HG03521 (cell line): ENCODE measurements around the gene SRP54.
"Not testable (repeated sequence)": the region's sequence is repeated elsewhere in the genome, so short reads cannot be mapped to it uniquely, and the experiment has no call there.

Source experiments
- ATAC-seq: cut with Tn5 transposase; IDR thresholded peaks from one replicate; pipeline ENCODE4 v1.9.1; 2021; ENCODE audit warnings: mild to moderate bottlenecking, moderate library complexity; ENCODE audit not compliant: unreplicated experiment

Gene SRP54

DNA sequence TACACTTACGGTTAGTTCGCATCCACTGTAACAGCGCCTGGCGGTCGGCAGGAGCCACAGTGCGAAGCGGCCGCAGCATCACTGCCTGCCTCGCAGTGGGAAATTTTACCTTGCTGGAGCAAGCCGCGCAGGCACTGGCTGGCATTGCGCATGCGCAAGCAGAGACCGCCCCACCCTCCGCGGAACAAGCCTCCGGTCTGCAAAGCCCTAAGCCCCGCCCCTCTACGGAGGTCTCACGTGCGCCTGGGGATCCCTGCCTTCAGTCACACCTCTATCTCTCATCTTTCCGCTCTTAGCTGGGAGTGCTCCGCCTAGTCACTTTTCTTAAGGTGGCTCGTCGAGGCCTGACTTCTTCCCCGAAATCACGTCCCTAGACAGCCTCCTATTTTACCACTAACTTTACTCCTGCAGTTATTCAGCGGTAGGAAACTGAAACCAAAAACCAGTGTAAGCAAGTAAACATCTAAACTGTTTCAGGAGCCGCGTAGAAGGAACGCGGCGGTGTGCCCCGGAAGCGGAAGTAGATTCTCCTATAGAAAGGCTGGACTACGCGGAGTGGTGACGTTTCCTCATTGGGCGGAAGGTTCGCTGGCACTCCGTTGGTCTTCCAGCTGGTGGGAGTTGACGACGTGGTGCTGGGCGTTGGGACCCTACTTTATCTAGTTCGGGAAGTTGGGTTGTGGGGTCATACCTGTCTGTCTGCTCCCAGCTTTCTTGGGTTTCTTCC, at the start of gene SRP54:
Gene SRP54 (plus strand): TSS at position 572 of the 727 bp plus-strand sequence. CDS start 13,718 bp downstream, outside the sequence.
- peak; percentile 77 for ATAC-seq

DNA sequence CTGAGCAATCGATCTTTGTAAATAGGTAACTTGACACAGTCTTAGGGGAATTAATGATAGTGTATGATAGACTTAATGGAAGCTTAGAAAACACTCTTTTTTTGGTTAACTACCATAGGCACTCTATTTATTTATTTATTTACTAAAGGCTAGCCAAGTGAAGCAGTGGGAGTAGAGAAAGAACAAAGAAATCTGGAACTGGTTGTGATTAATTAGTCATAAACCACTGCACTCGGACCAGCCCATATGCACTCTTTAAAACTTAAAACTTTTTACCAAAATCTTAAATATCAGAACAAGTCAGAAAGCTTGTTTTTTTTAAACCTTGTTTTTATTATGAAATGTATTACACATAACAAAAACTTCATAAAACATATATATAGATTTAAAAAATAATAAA, 49.5 kb upstream of the SRP54 start:
- ATAC-seq = no peak

DNA sequence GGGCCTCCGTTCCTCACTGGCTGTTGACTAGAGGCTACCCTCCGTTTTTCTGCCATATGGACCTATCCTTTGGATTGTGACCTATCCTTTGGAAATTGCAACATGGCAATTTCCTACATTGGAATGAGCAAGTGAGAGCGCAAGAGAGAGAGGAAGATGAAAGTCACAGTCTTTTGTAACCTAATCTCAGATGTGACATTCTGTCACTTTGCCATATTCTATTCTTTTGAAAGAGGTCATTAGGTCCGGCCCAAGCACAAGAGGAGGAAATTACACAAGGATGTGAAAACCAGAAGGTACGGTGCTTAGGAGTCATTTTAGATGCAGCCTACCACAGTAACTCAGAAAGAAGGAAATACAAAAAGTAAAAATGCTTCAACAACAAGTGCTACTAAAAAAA, 47.3 kb upstream of the SRP54 start:
- no peak for ATAC-seq

DNA sequence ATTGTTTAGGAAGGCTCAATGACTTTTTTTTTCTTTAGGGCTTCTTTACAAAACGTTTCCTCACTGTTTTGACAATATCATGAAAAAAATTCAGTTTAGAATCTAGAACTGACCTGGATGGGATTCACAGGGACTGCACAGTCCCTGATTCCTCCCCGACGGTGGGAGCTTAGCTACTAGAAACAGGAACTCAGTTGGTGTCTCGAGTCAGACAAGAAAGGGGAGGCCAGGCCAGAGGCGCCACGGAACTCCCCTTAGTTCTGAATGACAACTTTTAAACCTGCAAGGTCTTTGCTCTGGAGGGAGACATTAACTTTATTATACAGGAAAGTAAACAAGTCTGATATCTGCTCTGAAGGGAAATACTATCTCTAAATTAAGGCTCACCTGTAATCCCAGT, 45.4 kb upstream of the SRP54 start:
- no peak for ATAC-seq

DNA sequence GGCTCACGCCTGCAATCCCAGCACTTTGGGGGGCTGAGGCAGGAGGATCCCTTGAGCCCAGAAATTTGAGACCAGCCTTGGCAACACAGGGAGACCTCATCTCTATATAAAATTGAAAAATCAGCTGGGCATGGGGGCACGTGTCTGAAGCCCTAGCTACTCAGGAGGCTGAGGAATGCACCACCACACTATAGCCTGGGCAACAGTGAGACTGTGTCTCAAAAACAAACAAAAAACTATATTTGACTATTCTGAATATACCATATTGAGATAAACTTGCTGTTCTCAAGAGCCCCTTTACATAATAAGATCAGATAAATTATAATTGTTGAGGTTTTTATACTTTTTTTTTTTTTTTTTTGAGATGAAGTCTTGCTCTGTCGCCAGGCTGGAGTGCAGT, 44.9 kb upstream of the SRP54 start:
- no peak for ATAC-seq

DNA sequence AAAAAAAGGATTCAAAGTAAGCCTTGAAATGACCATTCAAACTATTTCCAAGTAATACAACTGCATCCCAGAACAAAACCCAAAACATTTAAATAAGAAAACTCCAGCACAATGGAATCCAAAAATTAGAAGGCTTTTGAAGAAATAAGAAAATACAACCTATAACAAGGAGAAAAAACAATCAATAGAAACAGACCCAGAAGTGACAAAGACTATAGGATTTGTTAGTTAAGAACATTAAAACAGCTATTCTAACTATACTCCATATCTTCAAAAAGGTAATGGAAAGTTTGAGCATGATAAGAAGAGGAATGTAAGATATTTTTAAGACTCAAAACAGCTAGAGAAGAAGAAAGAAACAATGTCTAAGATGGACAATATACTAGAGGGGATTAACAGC, 39.3 kb upstream of the SRP54 start:
- ATAC-seq = no peak

DNA sequence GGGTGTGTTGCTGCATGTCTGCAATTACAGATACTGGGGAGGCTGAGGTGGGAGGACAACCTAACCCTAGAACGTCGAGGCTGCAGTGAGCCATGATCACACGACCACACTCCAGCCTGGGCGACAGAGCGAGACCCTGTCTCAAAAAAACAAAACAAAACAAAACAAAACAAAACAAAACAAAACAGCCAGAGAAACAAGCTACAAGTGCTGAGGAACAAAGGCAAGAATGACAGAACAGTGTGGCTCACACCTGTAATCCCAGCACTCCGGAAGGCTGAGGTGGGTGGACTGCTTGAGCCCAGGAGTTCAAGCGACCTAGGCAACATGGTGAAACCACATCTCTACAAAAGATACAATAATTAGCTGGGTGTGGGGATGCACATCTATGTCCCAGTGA, 38.0 kb upstream of the SRP54 start:
- no peak for ATAC-seq

DNA sequence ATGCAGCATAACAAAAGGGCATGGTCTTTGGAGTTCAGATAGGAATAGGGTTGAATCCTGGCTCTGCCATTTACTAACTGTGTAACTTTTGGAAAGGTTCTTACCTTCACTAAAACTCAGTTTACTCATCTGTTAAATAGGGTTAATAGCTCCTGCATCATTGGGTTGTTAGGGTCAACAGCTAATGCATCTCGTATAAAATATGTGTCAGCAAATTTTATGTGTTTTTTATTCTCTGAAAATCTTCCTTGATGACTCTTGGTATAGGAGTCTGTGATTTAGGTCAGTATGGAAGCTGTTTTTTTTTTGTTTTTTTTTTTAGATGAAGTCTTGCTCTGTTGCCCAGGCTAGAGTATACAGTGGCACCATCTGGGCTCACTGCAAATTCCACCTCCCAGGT, 36.1 kb upstream of the SRP54 start:
- ATAC-seq = no peak

DNA sequence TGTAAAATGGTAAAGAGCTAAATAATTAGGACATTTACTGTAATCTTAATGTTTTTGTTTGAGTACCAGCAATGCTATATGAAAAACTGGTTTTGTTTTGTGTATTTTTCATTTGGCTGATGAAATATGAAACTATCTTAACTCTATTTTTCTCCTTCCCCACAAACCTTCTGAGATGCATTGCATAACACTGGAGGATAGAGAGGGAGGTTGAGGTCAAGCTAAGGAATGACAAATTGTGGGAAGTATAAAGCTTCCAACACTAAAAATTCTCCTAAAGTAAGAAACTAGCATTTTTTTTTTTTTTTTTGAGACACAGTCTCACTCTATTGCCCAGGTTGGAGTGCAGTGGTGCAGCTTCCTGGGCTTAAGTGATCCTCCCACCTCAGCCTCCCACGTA, 31.5 kb upstream of the SRP54 start:
- ATAC-seq = no peak

DNA sequence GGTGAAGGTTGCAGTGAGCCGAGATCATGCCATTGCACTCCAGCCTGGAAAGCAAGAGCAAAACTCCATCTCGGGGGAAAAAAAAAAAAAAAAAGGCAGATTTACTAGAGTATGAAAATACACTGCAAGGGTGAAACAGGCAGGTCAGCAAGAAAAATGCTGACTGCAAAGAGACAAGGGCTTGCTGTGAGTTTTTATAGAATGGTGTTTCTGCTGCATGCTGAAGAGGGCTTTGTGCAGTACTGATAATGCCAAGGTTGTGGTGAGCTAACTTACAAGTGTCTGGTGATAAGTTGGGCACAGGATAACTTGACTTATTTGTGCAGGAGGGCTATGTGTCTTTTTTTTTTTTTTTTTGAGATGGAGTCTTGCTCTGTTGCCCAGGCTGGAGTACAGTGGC, 25.9 kb upstream of the SRP54 start:
- ATAC-seq = no peak

DNA sequence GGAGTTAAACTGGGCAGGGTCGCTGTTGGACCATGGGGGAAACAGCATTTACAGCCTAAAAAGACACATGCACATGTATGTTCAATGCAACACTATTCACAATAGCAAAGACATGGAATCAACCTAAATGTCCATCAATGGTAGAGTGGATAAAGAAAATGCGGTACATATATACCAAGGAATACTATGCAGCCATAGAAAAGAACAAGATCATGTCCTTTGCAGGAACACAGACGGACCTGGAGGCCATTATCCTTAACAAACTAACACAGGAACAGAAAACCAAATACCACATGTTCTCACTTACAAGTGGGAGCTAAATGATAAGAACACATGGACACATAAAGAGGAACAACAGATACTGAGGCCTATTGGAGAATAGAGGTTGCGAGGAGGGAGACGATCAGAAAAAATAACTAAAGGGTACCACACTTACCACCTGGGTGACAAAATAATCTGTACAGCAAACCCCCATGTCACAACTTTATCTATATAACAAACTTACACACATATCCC, 25.0 kb upstream of the SRP54 start:
- no peak for ATAC-seq

DNA sequence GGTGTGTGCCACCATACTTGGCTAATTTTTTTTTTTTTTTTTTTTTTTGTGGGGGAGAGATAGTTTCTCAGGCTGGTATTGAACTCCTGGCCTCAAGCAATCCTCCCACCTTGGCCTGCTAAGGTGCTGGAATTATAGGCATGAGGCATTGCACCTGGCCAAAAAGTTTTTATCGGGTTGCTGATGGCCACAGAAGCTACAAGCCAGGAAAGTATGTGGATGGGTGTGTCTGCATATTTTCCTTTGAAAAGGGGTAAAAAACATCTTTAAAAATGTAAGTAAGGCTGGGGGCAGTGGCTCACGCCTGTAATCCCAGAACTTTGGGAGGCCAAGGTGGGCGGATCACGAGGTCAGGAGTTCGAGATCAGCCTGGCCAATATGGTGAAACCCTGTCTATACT, 20.7 kb upstream of the SRP54 start:
- ATAC-seq = not testable (repeated sequence)

DNA sequence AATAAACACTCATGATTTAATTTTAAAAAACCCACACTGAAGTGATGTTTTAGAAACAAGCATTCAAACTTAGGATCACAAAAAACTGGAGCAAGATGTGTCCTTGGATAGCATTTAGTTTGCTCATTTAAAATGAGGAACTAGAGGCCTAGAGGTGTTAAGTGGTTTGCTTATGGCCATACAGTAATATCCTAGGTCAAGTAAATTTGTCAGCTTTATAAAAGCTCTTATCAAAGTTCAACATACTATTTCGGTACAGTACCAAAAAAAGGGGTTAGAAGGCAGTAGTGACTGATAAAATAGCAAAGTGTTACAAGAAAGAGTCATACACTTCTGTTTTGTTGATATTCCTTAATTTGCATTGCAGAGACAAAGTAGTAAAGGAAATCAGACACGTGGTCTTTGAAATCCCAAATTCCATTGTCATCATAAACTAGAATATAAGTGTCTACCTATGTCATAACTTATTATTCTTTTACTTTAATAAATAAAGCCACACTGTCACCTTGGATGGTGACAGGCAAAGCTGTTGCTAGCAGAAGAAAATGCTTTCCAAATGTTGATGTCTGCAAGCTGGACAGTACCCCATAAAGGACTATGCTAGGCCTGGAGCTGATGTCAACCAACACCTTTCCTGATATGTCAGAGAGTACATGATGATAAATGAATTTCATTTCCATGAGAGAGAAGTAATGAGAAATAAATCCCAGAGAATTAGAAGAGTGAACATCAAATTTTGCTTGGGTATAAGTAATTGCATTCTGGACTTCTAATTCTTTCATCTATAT, 17.6 kb upstream of the SRP54 start:
- ATAC-seq = no peak

DNA sequence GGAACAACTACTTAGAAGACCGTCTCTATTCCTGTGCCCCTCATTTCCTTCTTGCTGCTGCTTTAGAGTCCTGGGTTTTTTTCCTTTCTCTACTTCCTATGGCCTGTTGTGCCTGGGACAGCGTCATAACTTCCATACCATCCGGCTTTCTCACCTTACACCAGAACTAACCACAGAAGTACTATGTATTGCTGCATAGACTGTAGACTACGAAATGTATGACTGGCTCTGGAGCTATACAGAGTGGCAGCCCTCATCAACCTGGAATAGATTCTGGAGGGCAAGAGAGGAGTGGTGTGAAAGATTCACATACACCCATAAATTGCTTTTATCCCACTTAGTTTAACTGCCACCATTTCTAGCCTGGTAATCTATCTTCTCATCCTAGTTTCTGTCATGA, 16.9 kb upstream of the SRP54 start:
- ATAC-seq = no peak

DNA sequence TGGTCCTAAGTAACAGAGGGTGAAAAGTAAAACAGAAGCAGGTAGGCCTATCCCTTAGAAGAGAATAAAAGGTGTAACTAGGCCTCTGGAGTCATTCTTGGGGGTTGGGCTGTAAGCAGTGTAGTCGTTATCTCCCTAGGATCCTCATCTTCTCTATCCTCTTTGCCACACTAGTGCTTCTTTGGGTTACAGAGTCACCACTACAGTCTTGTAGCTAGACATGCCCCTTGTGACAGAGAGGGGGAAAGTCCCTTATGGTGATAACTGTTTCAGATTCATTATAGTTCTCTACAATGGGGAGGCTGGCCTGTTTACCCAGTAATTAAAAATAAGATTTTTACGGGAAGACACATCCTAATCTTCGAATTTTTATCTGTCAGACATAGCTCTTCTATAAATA, 16.4 kb upstream of the SRP54 start:
- peak; percentile 73 for ATAC-seq

DNA sequence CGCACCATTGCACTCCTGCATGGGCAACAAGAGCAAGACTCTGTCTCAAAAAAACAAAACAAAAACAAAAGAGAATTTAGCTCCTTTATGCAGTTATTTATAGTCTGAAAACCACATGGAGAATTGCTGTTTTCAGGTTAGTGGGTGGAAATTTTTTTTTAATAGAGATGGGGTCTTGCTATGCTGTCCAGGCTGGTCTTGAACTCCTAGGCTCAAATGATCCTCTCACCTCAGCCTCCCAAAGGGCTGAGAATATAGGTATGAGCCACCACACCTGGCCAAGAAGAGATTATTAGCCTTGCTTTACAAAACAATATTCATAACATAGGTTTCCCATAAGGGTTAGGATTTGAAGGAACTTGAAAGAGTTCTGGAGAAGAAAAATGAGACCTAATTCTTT, 12.1 kb upstream of the SRP54 start:
- no peak for ATAC-seq

DNA sequence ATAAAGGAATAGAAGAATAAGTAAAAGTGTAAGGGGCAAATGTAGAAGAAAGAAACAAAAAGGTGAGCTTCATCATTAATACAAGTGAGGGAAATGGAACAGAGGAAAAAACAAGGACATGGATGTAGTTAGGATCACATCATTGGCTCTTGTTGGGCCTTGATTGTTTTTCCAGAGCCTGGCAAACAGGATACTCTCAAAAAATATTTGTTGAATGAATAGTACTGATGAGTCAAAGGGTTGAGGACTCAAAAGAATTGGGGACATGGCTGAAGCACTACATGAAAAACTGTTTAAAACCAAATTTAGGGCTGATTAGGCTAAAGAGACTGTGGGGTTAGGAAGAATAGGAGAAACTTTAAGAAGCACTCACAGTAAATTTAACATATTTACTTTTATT, 11.4 kb upstream of the SRP54 start:
- no peak for ATAC-seq

DNA sequence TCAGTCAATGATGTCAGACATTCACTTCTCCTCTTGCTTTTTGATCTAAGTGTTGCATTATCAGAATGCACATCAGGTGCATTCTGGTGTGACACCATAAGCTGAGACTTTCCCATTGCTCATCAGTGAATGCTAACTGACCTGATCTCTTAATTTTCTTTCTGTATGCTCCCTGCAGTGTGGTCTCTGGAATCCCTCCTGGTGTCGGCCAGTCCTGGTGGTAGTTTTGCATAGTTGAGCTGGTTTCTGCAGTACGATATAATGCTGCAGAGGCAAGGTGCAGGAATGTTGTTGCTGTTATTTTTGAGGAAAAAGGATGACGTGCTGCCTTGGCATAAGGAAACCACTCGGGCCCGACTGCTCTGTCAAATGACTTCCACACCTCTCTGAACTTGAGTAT, 11.0 kb upstream of the SRP54 start:
- ATAC-seq = no peak

DNA sequence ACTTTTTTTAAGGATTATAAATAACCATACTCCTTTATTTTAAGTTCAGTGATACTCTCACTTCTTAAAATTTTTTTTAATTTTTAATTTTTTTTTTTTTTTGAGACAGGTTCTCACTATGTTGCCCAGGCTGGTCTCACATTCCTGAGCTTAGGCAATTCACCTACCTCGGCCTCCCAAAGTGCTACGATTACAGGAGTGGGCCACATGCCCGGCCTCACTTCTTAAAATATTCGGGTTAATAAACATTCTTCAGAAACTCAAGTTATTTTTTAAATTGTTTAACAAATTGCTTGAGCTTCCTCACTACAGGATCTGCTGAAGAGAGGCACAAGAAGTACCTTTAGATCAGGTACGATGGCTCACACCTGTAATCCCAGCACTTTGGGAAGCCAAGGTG, 4.3 kb upstream of the SRP54 start:
- no peak for ATAC-seq

DNA sequence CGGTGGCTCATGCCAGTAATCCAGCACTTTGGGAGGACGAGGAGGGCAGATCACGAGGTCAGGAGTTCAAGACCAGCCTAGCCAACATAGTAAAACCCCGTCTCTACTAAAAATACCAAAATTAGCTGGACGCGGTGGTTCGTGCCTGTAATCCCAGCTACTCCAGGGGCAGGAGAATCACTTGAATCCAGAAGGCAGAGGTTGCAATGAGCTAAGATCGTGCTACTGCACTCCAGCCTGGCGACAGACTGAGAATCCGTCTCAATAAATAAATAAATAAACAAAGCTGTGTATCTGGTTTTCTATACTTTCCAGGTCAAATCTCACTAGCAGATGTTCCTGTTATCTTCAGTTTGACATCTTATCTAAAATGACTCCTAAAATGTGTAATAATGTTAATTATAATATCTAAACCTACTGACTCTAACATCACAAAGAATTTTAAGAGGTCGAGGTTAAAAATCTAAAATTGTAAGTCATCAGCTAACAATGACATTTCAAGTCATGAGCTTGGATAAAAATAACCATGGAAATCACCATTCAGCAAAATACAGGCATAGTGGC, 2.4 kb upstream of the SRP54 start:
- no peak for ATAC-seq

DNA sequence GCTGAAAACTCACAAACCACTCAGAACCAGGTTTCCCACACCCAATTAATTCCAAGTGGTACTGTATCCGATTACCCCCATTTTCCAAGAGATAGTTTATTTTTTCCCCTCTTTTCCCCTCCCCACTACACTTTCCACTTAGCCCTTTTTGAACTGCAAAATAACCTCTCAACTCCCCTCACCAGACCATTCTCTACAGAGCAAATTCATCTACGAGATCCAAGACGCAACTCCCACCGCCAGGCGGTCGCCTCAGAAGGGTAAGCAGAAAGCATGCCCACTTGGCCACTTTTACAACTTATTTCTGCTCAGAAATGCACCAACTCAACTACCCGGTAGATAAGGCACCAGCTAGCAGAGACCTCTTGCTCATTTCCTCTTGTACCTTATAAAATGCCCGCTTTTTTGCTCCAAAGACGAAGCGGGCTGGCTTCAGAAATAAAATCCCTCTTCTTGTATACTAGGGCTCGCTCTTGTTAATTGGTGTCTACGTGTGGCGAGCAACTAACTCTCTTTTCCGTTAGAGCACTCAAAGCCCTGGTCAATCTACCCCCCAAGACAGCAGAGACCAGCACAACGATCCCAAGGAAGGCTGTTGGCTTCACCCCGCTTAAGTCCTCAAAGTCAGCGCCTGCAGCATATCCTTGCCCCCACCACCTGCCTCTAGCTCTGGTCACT, 910 bp upstream of the SRP54 start:
- peak; percentile 2 for ATAC-seq
